Activated CD8-positive, alpha-beta memory T cell treated with anti-CD3 and anti-CD28 coated beads for 36 hours (primary cell): ENCODE results near the gene RBM18. TPM values are rescaled to one million over a fixed set of nuclear protein-coding genes. Genes with fewer than 3 reads are reported as not detected.

ENCODE experiments used
- CTCF ChIA-PET: fragments of 350-600 bp; sonication (Branson Sonifier 250); formaldehyde crosslinking; loops from one replicate; lab custom pipeline; 2021; ENCODE audit warnings: antibody characterized with exemption; lab: Charles Lee
- POLR2A ChIA-PET: fragments of 350-600 bp; sonication (Branson Sonifier 250); formaldehyde crosslinking; loops from one replicate; lab custom pipeline; 2021; ENCODE audit warnings: antibody characterized with exemption; lab: Charles Lee
- total RNA-seq, 2 experiments: library from RNA; stranded (reverse); gene quantifications; one replicate each; pipeline ENCODE4 v1.2.3, GENCODE V29; 2021

The RBM18 gene
- total RNA-seq, 2 experiments from 2014 or later, result 34.1 to 35.4 TPM

DNA sequence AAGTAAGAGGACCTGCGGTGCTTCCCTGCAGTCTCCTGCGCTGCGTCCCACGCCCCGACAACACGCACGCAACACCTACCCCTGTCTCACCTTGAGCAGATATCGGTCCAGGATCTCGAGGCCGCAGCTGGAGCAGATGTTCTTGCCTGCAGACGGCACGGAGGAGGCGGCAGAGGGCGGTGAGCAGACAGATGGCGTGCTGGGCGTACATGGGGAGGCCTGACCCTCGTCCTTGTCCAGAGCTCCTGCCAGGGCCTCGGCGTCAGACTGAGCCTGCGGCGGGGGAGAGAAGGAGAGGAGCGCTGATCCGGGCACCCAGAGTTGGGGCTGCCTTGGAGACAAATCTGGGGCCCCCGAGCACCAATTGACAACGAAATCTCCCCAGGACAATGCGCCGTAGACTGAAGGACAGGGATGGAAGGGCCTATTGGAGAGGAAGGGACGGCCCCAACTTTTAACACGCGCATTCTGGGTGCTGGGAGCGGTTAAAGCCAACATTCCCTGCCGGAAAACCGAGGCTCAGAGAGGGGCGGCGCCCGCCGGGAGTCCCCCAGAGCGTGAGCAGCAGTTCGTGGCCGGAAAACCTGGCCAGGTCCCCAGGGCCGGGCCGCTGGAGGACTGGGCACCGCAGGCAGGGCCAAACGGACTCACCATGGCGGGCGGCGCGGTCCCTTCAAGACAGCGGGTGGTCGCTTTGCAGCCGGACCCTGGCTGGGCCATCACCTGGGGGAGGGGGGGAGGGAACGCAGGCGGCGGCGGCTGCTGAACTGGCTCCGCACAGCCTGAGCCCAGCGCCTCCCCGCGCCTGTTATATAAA is 37.7 kb downstream of the RBM18 start:
- ChIA-PET POLR2A (no interaction called here), CTCF (no interaction called here)

DNA sequence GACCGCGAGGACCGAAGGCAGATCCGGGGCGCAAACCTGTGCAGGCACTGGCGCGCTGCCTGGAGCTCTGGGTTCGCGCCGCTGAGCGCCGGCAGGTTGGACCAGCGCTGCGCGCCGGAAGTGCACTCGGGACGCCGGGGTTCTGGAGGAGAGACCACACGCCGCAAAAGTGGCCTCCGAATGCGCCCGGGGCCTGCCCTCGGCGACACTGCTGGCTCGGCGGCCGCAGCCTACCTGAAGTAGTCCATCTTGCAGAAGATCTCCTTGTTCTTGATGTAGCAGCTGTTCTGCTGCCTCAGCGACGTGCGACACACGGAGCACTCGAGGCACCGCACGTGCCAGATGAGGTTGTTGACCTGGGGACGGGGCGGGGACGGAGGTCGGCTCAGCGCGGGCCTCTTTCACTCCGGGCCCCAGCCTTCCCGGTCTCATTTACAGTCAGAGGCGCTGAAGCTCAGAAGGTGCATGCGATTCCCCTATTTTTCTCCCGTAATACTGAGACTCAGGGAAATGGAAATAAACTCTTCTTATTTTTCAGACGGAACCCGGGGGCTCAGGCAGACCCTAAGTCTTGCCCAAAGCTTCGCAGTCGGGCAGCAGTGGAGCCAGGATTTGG is 38.4 kb downstream of the RBM18 start:
- POLR2A ChIA-PET, result no interaction called here
- CTCF ChIA-PET, result no interaction called here

DNA sequence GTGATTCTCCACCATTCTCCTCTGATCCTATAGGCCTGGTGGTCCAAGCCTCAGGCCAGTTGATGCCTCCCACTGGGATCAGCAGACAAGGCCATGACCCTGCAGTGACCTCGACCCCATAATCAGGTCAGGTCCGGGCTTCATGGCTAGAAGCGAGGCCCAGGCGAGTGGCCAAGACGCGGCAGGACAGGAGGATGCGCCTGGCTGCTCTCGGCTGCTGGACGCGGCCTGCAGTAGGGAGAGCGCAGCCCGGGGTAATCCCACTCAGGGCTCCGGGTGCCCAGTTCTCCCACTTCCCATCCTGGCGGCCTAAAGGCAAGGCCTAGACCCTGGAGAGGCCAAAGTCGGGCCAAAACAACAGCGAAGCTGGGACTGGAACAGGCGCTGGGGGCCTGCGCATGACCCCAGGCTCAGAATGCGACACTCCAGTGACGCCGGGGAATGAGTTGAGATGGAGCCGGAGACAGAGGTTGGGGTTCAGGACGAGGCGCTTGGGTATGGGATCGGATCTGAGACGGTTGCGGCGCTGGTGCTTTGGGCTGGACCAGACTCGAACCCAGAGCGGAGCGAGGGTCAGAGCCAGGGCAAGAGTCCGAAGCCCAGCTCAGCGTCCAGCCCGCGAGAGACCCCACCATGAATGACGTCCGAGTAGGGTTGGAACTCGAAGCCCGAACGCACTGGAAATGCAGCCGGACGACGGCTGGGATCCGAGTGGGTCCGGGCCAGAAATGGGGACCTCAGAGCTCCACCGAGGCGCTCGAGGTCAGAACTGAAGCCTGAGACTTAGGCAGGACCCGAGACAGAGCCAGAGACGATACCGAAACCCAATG is 39.1 kb downstream of the RBM18 start:
- POLR2A ChIA-PET, result no interaction called here
- CTCF ChIA-PET, result no interaction called here

DNA sequence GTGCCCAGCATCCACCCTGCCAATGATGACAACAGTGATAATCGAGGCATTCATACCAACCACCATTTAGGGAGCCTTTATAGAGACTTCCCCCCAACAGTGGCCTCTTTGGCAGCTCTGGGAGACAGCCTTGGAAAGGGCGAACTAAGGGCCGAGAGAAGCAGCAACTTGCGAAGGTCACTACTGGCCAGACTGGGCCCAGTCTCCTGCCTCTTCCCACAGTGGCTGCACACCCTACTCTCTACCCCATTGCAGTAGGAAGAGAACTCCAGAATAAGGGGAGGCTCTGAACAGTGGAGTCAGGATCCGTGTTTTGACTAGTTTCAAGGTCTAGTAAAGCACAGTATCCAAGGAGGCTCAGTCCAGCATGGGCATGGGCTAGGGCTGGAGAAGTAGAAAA is 41.2 kb downstream of the RBM18 start:
- CTCF ChIA-PET, result no interaction called here
- POLR2A ChIA-PET, result no interaction called here

DNA sequence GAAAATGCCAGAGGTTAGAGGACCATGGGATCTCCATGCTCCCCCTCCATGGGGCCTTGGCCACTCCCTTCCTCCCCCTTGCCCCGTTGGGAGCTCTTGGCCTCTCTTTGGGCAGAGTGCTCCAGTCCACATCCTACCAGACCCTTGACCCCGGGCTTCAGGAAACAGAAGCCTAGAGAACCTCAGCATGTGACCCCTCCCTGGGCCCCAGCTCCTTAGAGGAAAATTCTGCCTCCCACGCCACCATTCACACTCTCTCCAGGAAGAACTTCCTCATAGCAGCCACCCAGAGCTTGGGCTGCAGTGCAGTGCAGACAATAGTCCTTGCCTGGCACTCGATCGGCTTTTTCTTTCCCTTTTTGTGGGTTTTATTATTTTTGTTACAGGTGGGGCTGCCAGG is 41.8 kb downstream of the RBM18 start:
- CTCF ChIA-PET, result no interaction called here
- POLR2A ChIA-PET, result no interaction called here

DNA sequence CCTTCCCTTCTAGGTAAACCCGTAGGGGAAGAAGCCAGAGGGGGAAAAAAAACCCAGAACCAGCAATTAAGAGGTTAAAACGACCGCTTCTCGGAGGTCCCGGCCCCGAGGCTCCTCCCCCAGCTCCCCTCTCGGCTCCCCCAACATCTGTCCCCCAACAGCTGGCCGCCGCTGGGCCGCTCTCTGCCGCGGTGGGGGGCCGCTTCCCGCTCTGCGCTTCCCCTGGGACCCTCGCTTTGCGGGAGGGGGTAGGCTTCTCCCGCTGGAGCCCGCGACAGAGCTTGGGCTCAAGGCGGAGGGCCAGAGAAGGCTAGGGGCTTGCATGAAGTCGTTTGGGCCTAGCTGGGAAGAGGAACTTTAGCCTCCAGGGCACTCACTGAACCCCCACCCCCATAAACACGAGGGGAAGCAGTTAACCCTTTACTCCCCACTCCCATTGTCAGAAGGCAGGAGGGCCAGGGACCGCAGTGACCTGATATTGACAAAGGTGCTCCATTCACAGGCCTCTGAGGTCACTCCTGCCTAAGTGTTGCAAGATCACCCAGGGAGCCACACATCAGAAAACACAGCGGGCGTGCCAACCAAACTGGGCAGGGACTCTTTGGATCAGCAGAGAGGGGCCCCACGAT is 43.3 kb downstream of the RBM18 start:
- ChIA-PET CTCF (no interaction called here), POLR2A (no interaction called here)

DNA sequence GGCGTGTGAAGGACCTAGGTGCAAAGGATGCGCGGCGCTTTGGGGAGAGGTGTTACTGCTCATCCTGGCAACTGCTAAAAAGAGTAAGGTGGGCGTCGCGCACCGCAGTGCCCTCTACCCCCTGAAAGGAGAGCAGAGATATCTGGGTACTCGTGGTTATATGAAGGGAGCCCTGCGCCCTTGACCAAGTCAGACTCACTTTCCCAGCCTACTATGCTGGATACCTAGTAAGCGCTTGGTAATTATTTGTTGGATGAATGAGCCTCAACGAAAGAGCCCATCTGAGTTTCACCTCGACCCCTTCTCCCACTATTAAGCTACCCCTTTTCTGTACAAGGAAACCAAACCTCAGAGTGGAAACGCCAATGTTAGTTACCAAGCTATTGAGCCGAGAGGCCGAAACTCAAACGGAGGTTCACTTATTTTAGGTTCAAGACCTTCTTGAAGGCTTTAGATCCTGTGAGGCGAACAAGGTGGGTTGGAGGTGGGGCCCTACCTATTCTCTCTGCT is 43.9 kb downstream of the RBM18 start:
- ChIA-PET POLR2A (no interaction called here), CTCF (no interaction called here)

DNA sequence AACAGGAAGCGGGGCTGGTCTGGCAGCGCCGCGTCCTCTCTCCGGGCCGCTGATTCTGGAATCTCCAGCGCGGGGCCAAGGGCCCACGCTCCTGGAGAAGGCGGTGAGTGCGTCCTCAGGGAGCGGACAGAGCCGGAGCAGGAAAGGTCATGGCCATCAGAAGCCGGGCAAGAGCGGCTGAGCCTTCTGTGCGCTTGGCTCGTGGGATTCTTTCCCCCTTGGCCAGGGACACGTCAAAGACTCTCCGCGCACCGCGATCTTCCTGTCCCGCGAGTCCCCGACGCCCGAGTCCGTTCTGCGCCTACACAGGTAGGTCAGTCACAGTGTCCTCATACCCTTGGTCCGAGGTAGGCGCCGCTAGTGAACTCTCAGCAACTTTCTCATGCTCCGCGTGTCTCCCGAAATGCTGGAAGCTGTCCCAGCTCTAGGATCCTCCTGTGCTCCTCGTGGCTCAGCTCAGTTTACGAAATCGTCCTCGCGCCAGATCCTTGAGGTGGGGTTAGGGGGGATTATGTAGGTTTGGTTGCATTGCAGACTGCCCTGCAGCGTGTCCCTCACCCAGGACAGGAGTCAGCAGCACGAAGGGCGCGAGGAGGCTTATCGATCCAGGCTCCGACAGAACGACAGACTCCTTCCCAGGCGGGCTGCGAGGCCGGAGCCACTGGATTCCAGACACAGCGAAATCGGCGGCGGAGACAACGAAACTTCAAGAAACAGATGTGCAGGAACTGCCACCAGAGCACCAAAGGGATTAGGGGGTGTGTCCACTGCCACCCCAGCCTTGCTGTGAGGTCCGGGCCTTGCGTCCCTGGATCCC is 44.6 kb downstream of the RBM18 start:
- POLR2A ChIA-PET, result no interaction called here

DNA sequence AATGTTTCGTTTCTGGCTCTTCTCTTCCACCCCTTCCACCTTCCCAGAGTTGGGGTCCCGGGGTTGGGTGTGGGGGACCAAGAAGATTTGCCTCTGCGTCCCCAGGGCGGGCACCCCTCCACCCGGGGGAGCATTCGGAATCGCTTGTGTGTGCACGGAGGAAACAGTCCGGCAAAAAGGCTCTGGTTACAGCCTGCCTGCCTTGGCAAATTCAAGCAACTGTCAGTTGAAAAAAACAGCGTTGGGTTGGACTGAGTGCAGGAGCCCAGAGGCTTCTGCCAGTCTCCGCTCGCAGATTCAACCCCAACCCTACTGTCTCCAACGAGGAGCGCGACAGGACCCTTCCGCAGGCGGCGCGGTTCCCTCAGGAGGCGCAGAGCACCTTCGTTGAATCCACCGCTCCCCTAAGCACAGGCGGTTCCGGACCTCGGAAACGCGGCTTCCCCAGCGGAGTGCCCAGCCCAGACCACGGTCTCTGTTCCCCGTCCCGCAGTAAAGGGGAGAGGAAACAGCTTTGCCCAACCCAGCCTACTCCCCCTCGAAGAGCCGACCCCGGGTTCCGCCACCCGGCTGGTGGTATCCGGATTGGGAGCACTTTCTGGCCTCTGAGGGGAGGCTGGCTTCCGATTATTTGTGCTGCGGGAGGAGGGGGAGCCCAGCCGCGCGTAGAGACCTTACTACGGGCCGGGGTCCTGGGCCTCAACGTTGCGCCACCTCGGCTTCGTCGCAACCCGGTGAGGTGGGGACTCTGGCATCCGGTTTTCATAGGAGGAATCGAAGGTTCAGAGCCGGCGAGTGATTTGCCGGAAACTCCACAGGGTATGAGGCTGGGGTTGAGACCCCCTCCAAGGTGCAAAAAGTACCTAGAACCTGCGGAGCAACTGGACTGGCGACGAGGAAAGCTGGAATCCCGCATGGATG is 45.4 kb downstream of the RBM18 start:
- ChIA-PET CTCF (no interaction called here), POLR2A (no interaction called here)

More for the DNA sequence above, 44.6 kb downstream of the RBM18 start:
- CTCF ChIA-PET, result no interaction called here

DNA sequence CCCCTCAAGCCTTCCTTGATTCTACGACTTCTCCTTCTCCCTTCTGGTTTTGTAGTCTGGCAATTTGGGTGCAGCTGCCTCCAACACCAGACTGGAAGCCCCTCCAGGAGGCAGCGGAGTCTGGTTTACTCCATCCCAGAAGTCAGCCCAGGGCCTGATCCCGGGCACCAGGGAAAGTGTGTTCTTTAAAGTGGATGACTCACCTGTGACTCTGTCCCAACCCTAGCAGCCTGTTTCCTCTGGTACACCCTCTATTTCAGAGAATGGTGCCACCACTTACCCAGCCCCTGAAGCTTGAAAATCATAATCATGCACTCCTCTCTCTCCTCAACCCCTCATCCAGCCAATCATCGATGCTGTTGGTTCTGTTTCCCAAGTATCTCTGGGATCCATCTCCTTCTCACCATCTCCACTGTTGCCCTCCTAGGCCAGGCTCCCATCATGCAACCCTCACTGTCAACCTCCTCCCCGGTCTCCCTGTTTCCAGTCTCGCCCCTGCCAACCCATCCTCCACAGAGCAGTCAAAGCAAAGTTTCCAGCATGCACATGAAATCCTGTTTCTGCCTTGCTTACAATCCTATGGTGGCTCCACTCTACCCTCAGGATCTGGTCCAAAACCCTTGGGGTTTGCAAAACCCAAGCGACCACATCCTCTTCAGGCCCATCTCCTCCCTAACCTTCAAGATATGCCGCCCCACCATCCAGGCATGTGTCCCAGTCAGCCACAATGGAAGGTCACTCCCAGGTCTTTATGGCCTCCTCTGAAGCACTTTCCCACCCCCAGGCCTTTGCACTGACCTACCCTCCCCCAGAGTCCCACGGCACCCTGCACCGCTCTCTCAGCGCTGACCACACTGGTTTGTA is 46.3 kb downstream of the RBM18 start:
- CTCF ChIA-PET, result no interaction called here
- POLR2A ChIA-PET, result no interaction called here

DNA sequence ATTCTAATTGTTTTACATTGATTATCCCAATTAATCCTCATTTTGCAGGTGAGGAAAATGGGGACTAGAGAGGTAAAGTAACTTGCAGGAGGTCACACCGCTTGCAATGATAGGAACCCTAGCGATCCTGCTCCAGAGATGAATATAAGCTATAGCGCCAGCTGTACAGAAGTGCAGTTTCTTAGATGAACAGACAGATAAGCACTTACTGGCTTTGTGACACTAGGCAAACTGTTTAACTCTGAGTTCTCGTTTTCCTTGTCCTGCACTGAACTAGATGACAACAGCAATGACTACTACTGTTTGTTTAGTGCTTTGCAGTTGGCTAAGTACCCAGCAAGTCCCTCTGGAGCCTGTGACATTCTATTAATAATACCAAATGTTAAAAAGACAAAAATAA is 47.0 kb downstream of the RBM18 start:
- POLR2A ChIA-PET, result no interaction called here
- CTCF ChIA-PET, result no interaction called here

DNA sequence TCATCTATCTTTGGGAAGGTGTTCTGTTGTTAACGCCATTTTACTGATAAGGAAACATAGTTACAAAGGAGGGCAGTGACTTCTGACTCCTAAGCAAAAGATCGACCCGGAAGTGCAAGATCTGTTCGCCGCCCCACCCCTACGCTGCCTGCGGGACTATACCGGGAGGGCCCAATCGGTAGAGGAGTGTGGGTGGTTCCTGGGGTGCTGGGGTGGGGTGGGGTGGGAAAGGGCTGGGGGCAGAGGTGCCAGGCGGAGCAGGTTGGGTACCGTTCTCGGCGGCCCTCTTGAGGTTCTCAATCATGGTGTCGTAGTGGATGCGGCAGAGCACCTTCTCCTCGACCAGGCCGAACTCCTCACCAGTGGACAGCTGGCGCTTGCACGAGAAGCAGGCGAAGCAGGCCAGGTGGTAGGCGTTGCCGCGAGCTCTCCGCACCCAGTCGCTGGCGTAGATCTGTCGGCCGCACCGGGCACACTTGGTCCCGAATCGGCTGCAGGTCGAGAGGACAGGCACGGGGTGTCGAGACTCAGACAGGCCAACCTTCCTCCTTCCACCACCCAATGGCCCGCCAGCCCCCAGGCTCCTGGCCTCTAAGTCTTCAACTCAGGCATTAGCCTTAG is 47.7 kb downstream of the RBM18 start:
- ChIA-PET POLR2A (no interaction called here), CTCF (no interaction called here)

DNA sequence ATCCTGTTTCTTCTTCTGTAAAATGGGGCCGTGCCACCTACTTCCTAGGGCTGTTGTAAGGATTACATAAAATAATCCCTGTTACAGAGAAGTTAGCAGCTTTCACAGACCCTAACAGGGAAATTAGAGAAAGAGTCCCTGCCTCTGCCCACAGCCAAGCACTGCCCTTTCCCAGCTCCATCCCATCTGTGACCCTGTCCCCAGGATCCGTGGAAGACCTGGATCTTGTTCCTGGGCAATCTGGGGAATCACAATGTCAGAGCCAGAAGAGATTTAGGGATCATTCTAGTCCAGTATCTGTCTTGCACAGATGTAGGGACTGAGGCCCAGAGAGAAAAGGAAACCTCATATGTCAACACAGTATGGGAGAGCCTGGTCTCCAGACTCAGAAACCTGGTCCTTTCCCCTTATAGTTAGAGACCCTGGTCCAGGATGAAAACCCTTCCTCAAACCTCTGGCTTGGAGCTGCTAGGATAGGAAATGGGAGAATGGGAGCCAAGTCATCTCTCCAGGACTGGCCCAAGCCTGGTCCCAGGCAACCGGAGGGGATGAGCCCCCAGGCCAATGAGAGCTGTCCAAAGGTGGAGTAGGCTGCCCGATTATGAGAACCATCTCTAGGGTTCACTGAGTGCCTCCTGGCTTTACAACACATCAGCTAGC is 48.4 kb downstream of the RBM18 start:
- ChIA-PET POLR2A (no interaction called here), CTCF (no interaction called here)

DNA sequence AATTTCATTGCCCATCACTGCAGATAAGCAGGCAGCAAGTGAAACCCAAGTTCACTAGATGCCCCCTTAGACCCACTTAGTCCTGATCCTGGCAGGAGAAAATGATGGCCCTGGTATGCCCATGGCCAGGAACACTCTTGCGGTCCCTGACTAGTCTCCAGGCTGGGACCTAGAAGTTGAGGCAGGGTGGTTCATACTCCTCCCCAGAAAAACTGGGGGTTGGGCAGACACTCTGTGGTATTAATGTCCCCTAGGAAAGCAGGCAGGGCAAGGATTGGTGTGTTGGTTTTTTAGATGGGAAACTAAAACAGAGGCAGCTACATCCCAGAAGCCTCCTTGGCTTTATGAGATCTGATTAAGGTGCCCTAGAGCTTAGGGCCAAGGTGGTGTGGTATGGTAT is 49.0 kb downstream of the RBM18 start:
- ChIA-PET POLR2A (no interaction called here), CTCF (no interaction called here)

DNA sequence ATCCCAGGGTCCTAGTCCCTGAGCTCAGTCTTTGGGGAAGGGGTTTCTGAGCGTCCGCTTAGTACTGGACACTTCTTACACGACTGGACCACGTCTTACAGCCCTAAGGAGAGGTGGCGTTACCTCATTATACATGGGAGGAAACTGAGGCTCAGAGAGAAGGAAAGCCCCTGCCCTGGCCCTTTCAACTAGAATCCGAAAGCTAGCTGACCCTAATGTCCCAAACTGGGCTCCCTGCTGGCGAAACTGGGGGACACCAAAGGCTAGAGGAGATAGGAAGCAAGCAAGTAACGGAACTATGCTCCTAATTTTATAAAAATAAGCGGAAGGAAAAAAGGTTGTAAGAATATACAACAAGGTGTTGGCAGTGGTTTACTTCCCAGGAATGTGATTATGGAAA is 50.1 kb downstream of the RBM18 start:
- ChIA-PET POLR2A (no interaction called here), CTCF (no interaction called here)
